Activated CD4-positive, alpha-beta memory T cell treated with anti-CD3 and anti-CD28 coated beads for 36 hours (primary cell): Measurements from ENCODE around the gene MBTPS2. TPM values are rescaled to one million over a fixed set of nuclear protein-coding genes. Genes with fewer than 3 reads are reported as not detected.
A peak's percentile ranks its signal among the peaks of the same experiment; 100 is the strongest.
"Not testable (repeated sequence)": the region's sequence is repeated elsewhere in the genome, so short reads cannot be mapped to it uniquely, and the experiment has no call there.

ENCODE experiments used
- CTCF ChIA-PET: fragments of 350-600 bp; sonication (Branson Sonifier 250); formaldehyde crosslinking; loops from one replicate; lab custom pipeline; 2021; ENCODE audit warnings: antibody characterized with exemption, inconsistent platforms; lab: Charles Lee
- POLR2A ChIA-PET: fragments of 350-600 bp; sonication (Branson Sonifier 250); formaldehyde crosslinking; loops from one replicate; lab custom pipeline; 2021; ENCODE audit warnings: antibody characterized with exemption; lab: Charles Lee
- DNase-seq: peaks from one replicate; pipeline ENCODE4 v3.0.0-alpha.2; 2020
- H3K27ac Mint-ChIP-seq: one replicate; pipeline ENCODE4 v1.8.0; 2021; ENCODE audit warnings: mixed read lengths
- H3K27me3 Mint-ChIP-seq: one replicate; pipeline ENCODE4 v1.8.0; 2021; ENCODE audit warnings: mixed read lengths
- H3K36me3 Mint-ChIP-seq: one replicate; pipeline ENCODE4 v1.8.0; 2021; ENCODE audit warnings: mixed read lengths
- H3K4me1 Mint-ChIP-seq: one replicate; pipeline ENCODE4 v1.8.0; 2021; ENCODE audit warnings: low read depth, mixed read lengths
- H3K4me3 Mint-ChIP-seq: one replicate; pipeline ENCODE4 v1.8.0; 2021; ENCODE audit warnings: mild to moderate bottlenecking, mixed read lengths
- H3K9me3 Mint-ChIP-seq: one replicate; pipeline ENCODE4 v1.8.0; 2021; ENCODE audit warnings: mixed read lengths
- intact Hi-C: fragments of 100-400 bp; cut with micrococcal nuclease; formaldehyde crosslinking; loops from one replicate; pipeline ENCODE4 v1.15.1; 2023
- total RNA-seq, 2 experiments: library from RNA; stranded (reverse); gene quantifications; one replicate each; pipeline ENCODE4 v1.2.3, GENCODE V29; 2021

MBTPS2 gene
- total RNA-seq, result 1 to 10 TPM; 5.1 to 6.5 TPM

GRCh38 chrX:21839334-21840192 is at the start of gene MBTPS2:
MBTPS2 (plus strand) TSS chrX:21839617; CDS start chrX:21839735, 118 bp downstream.
- H3K4me1 Mint-ChIP-seq, result peaks cover 14% of the 10 kb centered on the region
- no peaks in the 10 kb centered on the region for H3K27me3 Mint-ChIP-seq
- peak within 1 kb of the TSS; percentile 84 for H3K4me3 Mint-ChIP-seq
- intact Hi-C loops, result loop anchor here (1.0 kb wide), 3 partner anchors 87 to 133 kb away; partner anchors contain the start of gene SMS
- peaks cover 3% of the 10 kb centered on the region for H3K36me3 Mint-ChIP-seq
- H3K9me3 Mint-ChIP-seq, result no peaks in the 10 kb centered on the region
- CTCF ChIA-PET, result interaction anchor here (0.7 to 1.4 kb wide), 3 partner anchors 133 to 221 kb away, joined by 4 to 6 read pairs (median 5); no protein-coding TSS in a partner anchor
- peak within 1 kb of the TSS; percentile 90 for H3K27ac Mint-ChIP-seq
- POLR2A ChIA-PET, result interaction anchor here (1.0 kb wide), 1 partner anchor 102 kb away, joined by 5 read pairs; no protein-coding TSS in a partner anchor
- DNase-seq, result peak; percentile 88

GRCh38 chrX:21798677-21799219 is 40.7 kb upstream of the MBTPS2 start:
- intact Hi-C loops, result no loop called here
- H3K27ac Mint-ChIP-seq, result no peak overlapping the region
- DNase-seq, result no peak
- no peaks in the 10 kb centered on the region for H3K4me1 Mint-ChIP-seq
- no peaks in the 10 kb centered on the region for H3K9me3 Mint-ChIP-seq
- no peaks in the 10 kb centered on the region for H3K36me3 Mint-ChIP-seq
- no peaks in the 10 kb centered on the region for H3K27me3 Mint-ChIP-seq
- H3K4me3 Mint-ChIP-seq, result no peak overlapping the region
- ChIA-PET CTCF (no interaction called here), POLR2A (no interaction called here)

DNA sequence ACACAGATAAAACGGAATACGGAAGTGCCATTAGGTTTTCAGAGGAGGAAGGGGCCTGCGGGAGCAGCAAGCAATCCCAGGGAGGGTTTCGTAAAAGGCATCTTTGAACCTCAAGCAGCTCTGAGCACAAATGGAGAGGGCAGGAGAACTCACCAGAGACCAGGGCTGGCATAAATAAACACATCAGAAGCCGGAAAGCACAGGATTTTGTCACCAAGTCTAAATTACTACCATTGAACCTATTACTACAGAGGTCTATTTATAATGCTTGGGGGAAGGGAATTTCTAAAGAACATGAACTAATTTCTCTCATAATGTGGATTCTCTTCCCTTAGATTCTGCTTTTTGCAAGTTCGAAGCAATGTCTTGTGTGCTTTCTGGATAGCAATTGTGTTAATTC is 39.6 kb upstream of the MBTPS2 start:
- POLR2A ChIA-PET, result no interaction called here
- Mint-ChIP-seq H3K4me1 (no peaks in the 10 kb centered on the region), H3K27me3 (no peaks in the 10 kb centered on the region), H3K36me3 (no peaks in the 10 kb centered on the region), H3K27ac (no peak overlapping the region), H3K4me3 (no peak overlapping the region), H3K9me3 (no peaks in the 10 kb centered on the region)
- CTCF ChIA-PET, result no interaction called here
- intact Hi-C loops, result no loop called here
- no peak for DNase-seq

GRCh38 chrX:21800344-21800770 is 39.1 kb upstream of the MBTPS2 start:
- H3K9me3 Mint-ChIP-seq, result no peaks in the 10 kb centered on the region
- no peaks in the 10 kb centered on the region for H3K36me3 Mint-ChIP-seq
- DNase-seq, result no peak
- intact Hi-C loops, result no loop called here
- CTCF ChIA-PET, result no interaction called here
- no peak overlapping the region for H3K27ac Mint-ChIP-seq
- no peaks in the 10 kb centered on the region for H3K27me3 Mint-ChIP-seq
- POLR2A ChIA-PET, result no interaction called here
- H3K4me3 Mint-ChIP-seq, result no peak overlapping the region
- H3K4me1 Mint-ChIP-seq, result no peaks in the 10 kb centered on the region

DNA sequence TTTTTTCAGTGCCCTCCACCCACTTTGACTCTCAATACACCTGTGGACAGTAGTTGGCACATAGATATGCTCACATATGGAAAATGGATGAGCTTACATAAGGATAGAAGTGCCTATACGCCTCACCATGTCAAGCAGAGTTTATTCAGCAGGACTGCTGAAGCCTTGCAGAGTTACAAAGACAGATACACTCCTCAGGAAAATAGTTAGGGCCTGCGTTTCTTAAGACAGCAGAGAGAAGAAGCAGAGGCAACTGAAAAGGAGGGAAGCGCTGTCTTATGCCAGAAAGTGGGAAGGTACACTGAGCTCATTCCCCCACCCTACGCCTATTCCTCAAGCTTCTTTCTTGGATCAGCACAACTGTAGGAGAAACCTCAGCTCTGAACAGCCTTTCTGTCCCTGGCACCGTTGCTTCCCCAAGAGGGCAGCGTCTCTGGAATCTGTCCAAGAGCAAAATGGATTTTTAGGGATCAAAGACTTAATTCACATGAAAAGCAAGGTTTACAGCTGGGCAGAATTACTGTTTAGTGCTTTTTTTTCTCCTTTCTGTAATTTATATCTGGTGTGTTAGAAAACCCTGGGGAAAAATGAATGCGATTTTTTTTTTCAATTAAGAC is 37.3 kb upstream of the MBTPS2 start:
- no peaks in the 10 kb centered on the region for H3K4me1 Mint-ChIP-seq
- H3K9me3 Mint-ChIP-seq, result no peaks in the 10 kb centered on the region
- H3K27ac Mint-ChIP-seq, result no peak overlapping the region
- CTCF ChIA-PET, result no interaction called here
- H3K36me3 Mint-ChIP-seq, result no peaks in the 10 kb centered on the region
- DNase-seq, result no peak
- intact Hi-C loops, result no loop called here
- H3K4me3 Mint-ChIP-seq, result no peak overlapping the region
- POLR2A ChIA-PET, result no interaction called here
- H3K27me3 Mint-ChIP-seq, result no peaks in the 10 kb centered on the region

GRCh38 chrX:21802839-21803238 is 36.6 kb upstream of the MBTPS2 start:
- H3K27me3 Mint-ChIP-seq, result no peaks in the 10 kb centered on the region
- no peaks in the 10 kb centered on the region for H3K36me3 Mint-ChIP-seq
- no peaks in the 10 kb centered on the region for H3K4me1 Mint-ChIP-seq
- DNase-seq, result no peak
- H3K4me3 Mint-ChIP-seq, result no peak overlapping the region
- intact Hi-C loops, result no loop called here
- H3K9me3 Mint-ChIP-seq, result no peaks in the 10 kb centered on the region
- no peak overlapping the region for H3K27ac Mint-ChIP-seq
- ChIA-PET CTCF (no interaction called here), POLR2A (no interaction called here)

DNA sequence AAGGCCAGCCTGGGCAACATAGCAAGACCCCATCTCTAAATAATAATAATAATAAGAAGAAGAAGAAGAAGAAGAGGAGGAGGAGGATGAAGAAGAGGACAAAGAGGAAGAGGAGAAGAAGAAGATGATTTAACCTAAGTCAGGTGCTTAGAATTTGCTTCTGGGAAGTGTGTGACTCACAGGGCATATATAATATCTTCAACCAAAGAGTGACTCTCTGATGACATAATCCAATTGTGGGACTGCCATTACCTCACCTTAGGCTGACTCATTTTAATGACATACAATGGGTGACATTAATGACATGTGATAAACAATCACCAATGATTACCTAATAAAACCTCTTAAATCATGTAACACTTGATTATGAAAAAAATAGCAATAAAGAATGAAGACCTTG is 32.7 kb upstream of the MBTPS2 start:
- Mint-ChIP-seq H3K27me3 (no peaks in the 10 kb centered on the region), H3K4me3 (no peak overlapping the region), H3K27ac (no peak overlapping the region), H3K36me3 (no peaks in the 10 kb centered on the region), H3K9me3 (no peaks in the 10 kb centered on the region), H3K4me1 (no peaks in the 10 kb centered on the region)
- CTCF ChIA-PET, result no interaction called here
- POLR2A ChIA-PET, result no interaction called here
- intact Hi-C loops, result no loop called here
- no peak for DNase-seq

DNA sequence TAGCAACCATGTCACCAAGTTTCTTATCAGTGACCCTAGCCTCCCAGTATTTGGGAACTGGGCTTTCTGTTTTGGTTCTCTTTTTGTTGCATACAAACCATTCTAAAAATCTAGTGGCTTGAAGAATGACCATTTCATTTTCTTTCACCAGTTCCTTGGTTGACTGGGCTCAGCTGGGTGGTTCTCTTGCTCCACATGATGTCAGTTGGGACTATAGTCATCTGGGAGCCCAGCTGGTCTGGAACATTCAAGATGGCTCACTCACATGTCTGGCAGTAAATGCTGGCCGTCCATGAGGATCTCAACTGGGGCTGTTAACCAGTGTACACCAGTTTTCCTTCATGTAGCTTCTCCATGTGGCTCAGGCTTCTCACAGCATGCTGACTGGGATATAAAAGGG is 27.6 kb upstream of the MBTPS2 start:
- H3K9me3 Mint-ChIP-seq, result no peaks in the 10 kb centered on the region

DNA sequence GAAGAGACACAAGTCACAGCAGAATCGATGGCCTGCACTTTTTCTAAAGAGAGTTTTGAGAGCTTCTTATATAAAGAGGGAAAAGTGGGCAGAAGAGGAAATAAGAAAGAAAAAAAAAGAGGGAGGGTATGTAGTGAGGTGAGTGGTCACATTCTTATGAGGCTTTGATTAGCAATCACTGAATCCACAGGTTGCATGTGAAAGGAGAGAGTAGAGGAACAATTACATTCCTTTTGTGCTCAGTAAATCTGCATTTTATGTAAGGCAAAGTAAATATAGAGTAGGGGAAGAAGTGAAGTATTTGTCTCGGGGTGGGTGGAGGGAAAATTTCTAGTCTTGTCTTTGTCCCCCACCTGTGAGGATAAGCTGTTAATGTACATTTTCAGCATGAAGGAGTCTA is 26.8 kb upstream of the MBTPS2 start:
- no peak for DNase-seq
- Mint-ChIP-seq H3K36me3 (no peaks in the 10 kb centered on the region), H3K4me1 (no peaks in the 10 kb centered on the region), H3K27me3 (no peaks in the 10 kb centered on the region), H3K27ac (no peak overlapping the region), H3K4me3 (no peak overlapping the region), H3K9me3 (no peaks in the 10 kb centered on the region)
- POLR2A ChIA-PET, result no interaction called here
- intact Hi-C loops, result no loop called here
- CTCF ChIA-PET, result no interaction called here

More for the DNA sequence above, 27.6 kb upstream of the MBTPS2 start:
- DNase-seq, result no peak
- Mint-ChIP-seq H3K4me1 (no peaks in the 10 kb centered on the region), H3K36me3 (no peaks in the 10 kb centered on the region), H3K27me3 (no peaks in the 10 kb centered on the region), H3K4me3 (no peak overlapping the region), H3K27ac (no peak overlapping the region)
- intact Hi-C loops, result no loop called here
- CTCF ChIA-PET, result no interaction called here
- POLR2A ChIA-PET, result no interaction called here

- H3K9me3 Mint-ChIP-seq, result no peaks in the 10 kb centered on the region
- H3K36me3 Mint-ChIP-seq, result no peaks in the 10 kb centered on the region
- H3K27me3 Mint-ChIP-seq, result no peaks in the 10 kb centered on the region
- H3K27ac Mint-ChIP-seq, result no peak overlapping the region
- ChIA-PET POLR2A (no interaction called here), CTCF (no interaction called here)
- DNase-seq, result no peak
- intact Hi-C loops, result no loop called here
- no peaks in the 10 kb centered on the region for H3K4me1 Mint-ChIP-seq
- no peak overlapping the region for H3K4me3 Mint-ChIP-seq
Observed at GRCh38 chrX:21813612-21814368, 25.6 kb upstream of the MBTPS2 start.

GRCh38 chrX:21816136-21816535 is 23.3 kb upstream of the MBTPS2 start:
- ChIA-PET CTCF (no interaction called here), POLR2A (no interaction called here)
- H3K4me1 Mint-ChIP-seq, result no peaks in the 10 kb centered on the region
- no peak overlapping the region for H3K4me3 Mint-ChIP-seq
- H3K27me3 Mint-ChIP-seq, result no peaks in the 10 kb centered on the region
- H3K36me3 Mint-ChIP-seq, result no peaks in the 10 kb centered on the region
- no peaks in the 10 kb centered on the region for H3K9me3 Mint-ChIP-seq
- intact Hi-C loops, result no loop called here
- no peak for DNase-seq
- H3K27ac Mint-ChIP-seq, result no peak overlapping the region

- H3K27me3 Mint-ChIP-seq, H3K36me3 Mint-ChIP-seq, H3K9me3 Mint-ChIP-seq, CTCF ChIA-PET, H3K4me3 Mint-ChIP-seq, POLR2A ChIA-PET, intact Hi-C loops, H3K27ac Mint-ChIP-seq, H3K4me1 Mint-ChIP-seq, DNase-seq: not testable (repeated sequence)
Observed at GRCh38 chrX:21820170-21820569, 19.2 kb upstream of the MBTPS2 start.
